Muscle layer of duodenum (tissue), 2 donors: ENCODE measurements around the gene SLC39A11.

Experiments used
- H3K27ac ChIP-seq: one replicate; pipeline ENCODE4 v1.7.0; 2013; ENCODE audit warnings: mild to moderate bottlenecking, low read length
- H3K27me3 ChIP-seq: one replicate; pipeline ENCODE4 v1.7.0; 2013; ENCODE audit warnings: low read depth, mild to moderate bottlenecking, control low read depth, low read length
- H3K36me3 ChIP-seq, 2 donors: one replicate each; pipeline ENCODE4 v1.7.0; 2013; ENCODE audit warnings: low read length in 2 of 2, control low read depth in 1 of 2, mild to moderate bottlenecking in 1 of 2; ENCODE audit not compliant: insufficient read depth in 2 of 2, control insufficient read depth in 1 of 2
- H3K4me1 ChIP-seq, 2 donors: one replicate each; pipeline ENCODE4 v1.7.0; 2013; ENCODE audit warnings: low read length in 2 of 2, mild to moderate bottlenecking in 2 of 2, control low read depth in 1 of 2, moderate library complexity in 1 of 2; ENCODE audit not compliant: insufficient read depth in 2 of 2, control insufficient read depth in 1 of 2
- H3K4me3 ChIP-seq, 2 donors: one replicate each; pipeline ENCODE4 v1.7.0; 2013; ENCODE audit warnings: low read length in 2 of 2, low read depth in 1 of 2, mild to moderate bottlenecking in 1 of 2
- H3K9me3 ChIP-seq, 2 donors: one replicate each; pipeline ENCODE4 v1.7.0; 2013; ENCODE audit warnings: low read length in 2 of 2, control low read depth in 1 of 2, mild to moderate bottlenecking in 1 of 2; ENCODE audit not compliant: control insufficient read depth in 1 of 2
- donor health status: healthy.

SLC39A11 gene

GRCh38 chr17:73020110-73020509 is 72.4 kb downstream of the SLC39A11 start:
- no peak overlapping the region for H3K27ac ChIP-seq
- H3K4me1 ChIP-seq, result no peaks in the 10 kb centered on the region
- H3K27me3 ChIP-seq, result no peaks in the 10 kb centered on the region
- H3K9me3 ChIP-seq, result peaks cover 0 to 23% of the 10 kb centered on the region in 2 donors
- H3K4me3 ChIP-seq, result no peak overlapping the region
- no peaks in the 10 kb centered on the region for H3K36me3 ChIP-seq

- Histone ChIP-seq H3K4me1 (no peaks in the 10 kb centered on the region), H3K27me3 (no peaks in the 10 kb centered on the region), H3K9me3 (peaks cover 0 to 19% of the 10 kb centered on the region in 2 donors), H3K36me3 (no peaks in the 10 kb centered on the region), H3K4me3 (no peak overlapping the region), H3K27ac (no peak overlapping the region)
These were observed 73.9 kb downstream of the SLC39A11 start for GRCh38 chr17:73018599-73018998.

GRCh38 chr17:73017658-73018057 is 74.8 kb downstream of the SLC39A11 start:
- Histone ChIP-seq H3K27me3 (no peaks in the 10 kb centered on the region), H3K4me3 (no peak overlapping the region), H3K36me3 (no peaks in the 10 kb centered on the region), H3K4me1 (no peaks in the 10 kb centered on the region), H3K9me3 (peaks cover 0 to 19% of the 10 kb centered on the region in 2 donors), H3K27ac (no peak overlapping the region)

GRCh38 chr17:73015722-73016276 is 76.7 kb downstream of the SLC39A11 start:
- H3K4me1 ChIP-seq, result no peaks in the 10 kb centered on the region
- no peaks in the 10 kb centered on the region for H3K27me3 ChIP-seq
- no peak overlapping the region for H3K4me3 ChIP-seq
- H3K27ac ChIP-seq, result no peak overlapping the region
- H3K36me3 ChIP-seq, result no peaks in the 10 kb centered on the region
- peaks cover 0 to 17% of the 10 kb centered on the region in 2 donors for H3K9me3 ChIP-seq

GRCh38 chr17:73013816-73014663 is 78.4 kb downstream of the SLC39A11 start:
- Histone ChIP-seq H3K4me1 (no peaks in the 10 kb centered on the region), H3K4me3 (no peak overlapping the region), H3K27ac (no peak overlapping the region), H3K9me3 (peaks cover 0 to 12% of the 10 kb centered on the region in 2 donors), H3K27me3 (no peaks in the 10 kb centered on the region), H3K36me3 (no peaks in the 10 kb centered on the region)

- Histone ChIP-seq H3K27me3 (no peaks in the 10 kb centered on the region), H3K4me1 (no peaks in the 10 kb centered on the region), H3K36me3 (no peaks in the 10 kb centered on the region), H3K4me3 (no peak overlapping the region), H3K9me3 (peaks cover 0 to 7% of the 10 kb centered on the region in 2 donors), H3K27ac (no peak overlapping the region)
These were observed 79.2 kb downstream of the SLC39A11 start for GRCh38 chr17:73013301-73013700.

GRCh38 chr17:73011016-73011486 is 81.4 kb downstream of the SLC39A11 start:
- Histone ChIP-seq H3K4me3 (no peak overlapping the region), H3K27ac (no peak overlapping the region), H3K9me3 (no peaks in the 10 kb centered on the region), H3K4me1 (no peaks in the 10 kb centered on the region), H3K27me3 (no peaks in the 10 kb centered on the region), H3K36me3 (no peaks in the 10 kb centered on the region)

- no peaks in the 10 kb centered on the region for H3K9me3 ChIP-seq
- no peaks in the 10 kb centered on the region for H3K4me1 ChIP-seq
- H3K27me3 ChIP-seq, result no peaks in the 10 kb centered on the region
- H3K4me3 ChIP-seq, result no peak overlapping the region
- H3K27ac ChIP-seq, result no peak overlapping the region
- no peaks in the 10 kb centered on the region for H3K36me3 ChIP-seq
These were observed 82.1 kb downstream of the SLC39A11 start for GRCh38 chr17:73010414-73010813.

- Histone ChIP-seq H3K4me1 (no peaks in the 10 kb centered on the region), H3K36me3 (no peaks in the 10 kb centered on the region), H3K27ac (no peak overlapping the region), H3K4me3 (no peak overlapping the region), H3K27me3 (no peaks in the 10 kb centered on the region), H3K9me3 (peaks cover 0 to 2% of the 10 kb centered on the region in 2 donors)
These were observed 85.1 kb downstream of the SLC39A11 start for GRCh38 chr17:73007407-73007806.

- Histone ChIP-seq H3K4me1 (no peaks in the 10 kb centered on the region), H3K36me3 (no peaks in the 10 kb centered on the region), H3K4me3 (no peak overlapping the region), H3K27ac (no peak overlapping the region), H3K27me3 (no peaks in the 10 kb centered on the region), H3K9me3 (peaks cover 0 to 2% of the 10 kb centered on the region in 2 donors)
These were observed 87.1 kb downstream of the SLC39A11 start for GRCh38 chr17:73005360-73005759.

- H3K27me3 ChIP-seq, result no peaks in the 10 kb centered on the region
- peaks cover 0 to 2% of the 10 kb centered on the region in 2 donors for H3K9me3 ChIP-seq
- H3K36me3 ChIP-seq, result no peaks in the 10 kb centered on the region
- no peaks in the 10 kb centered on the region for H3K4me1 ChIP-seq
- no peak overlapping the region for H3K27ac ChIP-seq
- no peak overlapping the region for H3K4me3 ChIP-seq
These were observed 89.0 kb downstream of the SLC39A11 start for GRCh38 chr17:73003487-73003886.
